ENCODE results near the gene SNX21.

SNX21 gene

DNA sequence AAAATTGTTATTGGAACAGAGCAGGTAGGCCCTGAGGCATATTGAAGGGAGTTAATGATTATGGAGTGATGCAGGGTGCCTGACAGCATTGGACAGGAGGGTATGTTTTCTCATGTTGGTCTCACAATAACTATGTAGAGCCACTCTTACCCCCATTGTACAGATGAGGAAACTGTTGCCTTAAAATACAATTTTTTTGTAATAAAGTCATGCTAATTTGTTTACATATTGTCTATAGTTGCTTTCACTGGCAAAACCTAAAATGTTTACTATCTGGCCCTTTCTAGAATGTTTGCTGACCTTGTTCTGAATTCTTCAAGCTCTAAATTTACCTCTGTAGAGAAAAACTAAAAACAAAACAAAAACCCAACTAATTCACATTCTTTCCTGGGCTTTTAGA, 17.9 kb downstream of the SNX21 start:
- no peaks in the 10 kb centered on the region for H3K4me1 ChIP-seq
- H3K4me3 ChIP-seq (ENCODE audit: low read depth, low read length): no peak overlapping the region
- no peaks in the 10 kb centered on the region for H3K9me3 ChIP-seq
- no peaks in the 10 kb centered on the region for H3K27me3 ChIP-seq
- DNase-seq: no peak
- H3K36me3 ChIP-seq: peaks cover 7% of the 10 kb centered on the region
- TF ChIP-seq CTCF (IDR thresholded peaks at IDR 0.05; ENCODE audit: low read depth, low read length): no peak

DNA sequence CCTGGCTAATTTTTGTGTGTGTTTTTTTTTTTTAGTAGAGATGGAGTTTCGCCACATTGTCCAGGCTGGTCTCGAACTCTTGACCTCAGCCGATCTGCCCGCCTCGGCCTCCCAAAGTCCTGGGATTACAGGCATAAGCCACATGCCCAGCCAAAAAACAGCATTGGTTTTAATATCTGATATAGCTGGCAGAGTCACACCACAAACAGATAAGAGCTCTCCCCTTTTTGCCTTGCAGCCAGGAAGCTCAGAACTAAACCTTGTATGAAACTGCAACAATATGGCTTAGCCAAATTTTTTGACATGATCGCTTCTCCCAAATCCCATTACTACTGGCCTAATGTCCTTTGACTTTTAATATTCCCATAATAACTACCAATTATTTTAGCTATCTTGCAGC, 18.7 kb downstream of the SNX21 start:
- H3K9me3 ChIP-seq: no peaks in the 10 kb centered on the region
- no peak overlapping the region for H3K4me3 ChIP-seq (ENCODE audit: low read depth, low read length)
- H3K27me3 ChIP-seq: no peaks in the 10 kb centered on the region
- DNase-seq: no peak
- no peaks in the 10 kb centered on the region for H3K4me1 ChIP-seq
- peaks cover 2% of the 10 kb centered on the region; the same call in 1 of the 2 replicates for H3K36me3 ChIP-seq
- TF ChIP-seq CTCF (IDR thresholded peaks at IDR 0.05; ENCODE audit: low read depth, low read length): no peak

DNA sequence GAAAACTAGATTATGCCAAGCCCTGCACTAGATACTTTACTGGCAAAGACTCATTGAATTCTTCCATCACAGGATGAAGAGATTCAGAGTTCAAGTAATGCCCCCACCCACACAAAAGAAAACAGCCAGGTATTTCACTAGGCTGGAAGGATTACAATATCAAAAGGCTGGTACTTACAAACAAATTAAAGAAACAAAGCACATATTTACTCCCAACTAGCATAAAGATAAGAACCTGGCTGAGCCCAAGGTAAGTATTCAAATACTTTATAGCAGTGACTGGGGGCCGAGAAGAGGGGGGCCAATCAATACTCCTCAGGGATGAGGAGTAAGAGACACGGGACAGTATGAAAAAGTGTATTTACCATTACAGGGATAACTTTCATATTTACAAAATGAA, 19.9 kb downstream of the SNX21 start:
- Histone ChIP-seq H3K4me1 (no peaks in the 10 kb centered on the region), H3K9me3 (no peaks in the 10 kb centered on the region), H3K27me3 (no peaks in the 10 kb centered on the region), H3K4me3 (ENCODE audit: low read depth, low read length) (no peak overlapping the region), H3K36me3 (peaks cover 1% of the 10 kb centered on the region; the same call in 1 of the 2 replicates)
- no peak for DNase-seq
- TF ChIP-seq CTCF (IDR thresholded peaks at IDR 0.05; ENCODE audit: low read depth, low read length): no peak

GRCh38 chr20:45857114-45857881, 23.7 kb downstream of the SNX21 start, which contains the start of the genes ACOT8 and ZSWIM3:
ACOT8 (minus strand) TSS chr20:45857392; CDS start chr20:45857315, 77 bp downstream.
ZSWIM3 (plus strand) TSS chr20:45857614; CDS start chr20:45857826, 212 bp downstream.
- no peaks in the 10 kb centered on the region for H3K27me3 ChIP-seq
- peaks cover 3% of the 10 kb centered on the region; the same call in 1 of the 2 replicates for H3K4me1 ChIP-seq
- H3K9me3 ChIP-seq: no peaks in the 10 kb centered on the region
- DNase-seq: peak; percentile 98
- peak within 1 kb of the TSS; percentile 83 for H3K4me3 ChIP-seq (ENCODE audit: low read depth, low read length)
- no peak for TF ChIP-seq CTCF (IDR thresholded peaks at IDR 0.05; ENCODE audit: low read depth, low read length)
- no peaks in the 10 kb centered on the region for H3K36me3 ChIP-seq

GRCh38 chr20:45857882-45858216, 24.2 kb downstream of the SNX21 start:
- no peak for TF ChIP-seq CTCF (IDR thresholded peaks at IDR 0.05; ENCODE audit: low read depth, low read length)
- Histone ChIP-seq H3K4me1 (peaks cover 3% of the 10 kb centered on the region; the same call in 1 of the 2 replicates), H3K4me3 (ENCODE audit: low read depth, low read length) (peak overlapping the region; percentile 83), H3K36me3 (no peaks in the 10 kb centered on the region), H3K9me3 (no peaks in the 10 kb centered on the region), H3K27me3 (no peaks in the 10 kb centered on the region)
- DNase-seq: peak; percentile 35

GRCh38 chr20:45859916-45860315, 26.3 kb downstream of the SNX21 start:
- no peak overlapping the region for H3K4me3 ChIP-seq (ENCODE audit: low read depth, low read length)
- no peaks in the 10 kb centered on the region for H3K36me3 ChIP-seq
- no peak for TF ChIP-seq CTCF (IDR thresholded peaks at IDR 0.05; ENCODE audit: low read depth, low read length)
- no peak for DNase-seq
- H3K9me3 ChIP-seq: no peaks in the 10 kb centered on the region
- H3K4me1 ChIP-seq: peaks cover 3% of the 10 kb centered on the region; the same call in 1 of the 2 replicates
- no peaks in the 10 kb centered on the region for H3K27me3 ChIP-seq

Data from BE2C (cell line).